Sigmoid colon (tissue), 7 donors: ENCODE data around the gene PPP1R14D. TPM values are rescaled to one million over a fixed set of nuclear protein-coding genes. Genes with fewer than 3 reads are reported as not detected.

ENCODE experiments used
- DNase-seq: peaks from one replicate; pipeline ENCODE4 v3.0.0-alpha.2; 2019
- H3K27ac ChIP-seq, 4 donors: fragments of 200-600 bp; sonication (generic); one replicate each; pipeline ENCODE4 v1.5.1; 2016 to 2019; ENCODE audit warnings: mild to moderate bottlenecking in 1 of 4
- H3K27me3 ChIP-seq, 3 donors: fragments of 200-600 bp; sonication (generic); one replicate each; pipeline ENCODE4 v1.5.1; 2019; ENCODE audit warnings: mild to moderate bottlenecking in 1 of 3
- H3K36me3 ChIP-seq, 4 donors: fragments of 200-600 bp; sonication (generic); one replicate each; pipeline ENCODE4 v1.5.1; 2016 to 2019
- H3K4me1 ChIP-seq, 4 donors: fragments of 200-600 bp; sonication (generic); one replicate each; pipeline ENCODE4 v1.5.1; 2017 to 2019
- H3K4me3 ChIP-seq, 4 donors: fragments of 200-600 bp; sonication (generic); one replicate each; pipeline ENCODE4 v1.5.1; 2017 to 2019; ENCODE audit warnings: mild to moderate bottlenecking in 2 of 4, moderate library complexity in 1 of 4
- H3K9me3 ChIP-seq, 4 donors: fragments of 200-600 bp in 3 of 4; sonication (generic) in 3 of 4; one replicate each; pipeline versions ENCODE4 v1.5.1 to v1.6.1; 2013 to 2019
- CTCF ChIP-seq, 4 experiments: fragments of 450-650 bp in 3 of 4; fragments of 200-600 bp in 1 of 4; IDR thresholded peaks; one replicate each; pipeline ENCODE4 v1.5.1; 2016 to 2019; ENCODE audit warnings: antibody characterized with exemption in 4 of 4, mild to moderate bottlenecking in 3 of 4, moderate library complexity in 2 of 4
- EP300 ChIP-seq, 4 donors: sonication (generic); formaldehyde crosslinking; IDR thresholded peaks; one replicate each; pipeline ENCODE4 v1.6.1; 2017; ENCODE audit warnings: antibody characterized with exemption in 4 of 4
- POLR2A ChIP-seq, 2 donors: fragments of 450-650 bp; IDR thresholded peaks; one replicate each; pipeline ENCODE4 v1.6.1; 2016; ENCODE audit warnings: antibody characterized with exemption in 2 of 2, mild to moderate bottlenecking in 2 of 2, moderate library complexity in 2 of 2
- POLR2AphosphoS5 ChIP-seq, 4 donors: sonication (generic); formaldehyde crosslinking; IDR thresholded peaks; one replicate each; pipeline ENCODE4 v1.6.1; 2017; ENCODE audit warnings: antibody characterized with exemption in 4 of 4
- WGBS, 2 donors: extraction: QIAGEN DNeasy Blood & Tissue Kit; methylation state at CpG; one replicate each; pipeline ENCODE4 v1.1.7; 2013; 5-methylcytosine and 5-hydroxymethylcytosine counted together
- intact Hi-C: fragments of 100-400 bp; cut with DNase I; formaldehyde crosslinking; loops from one replicate; pipeline ENCODE4 v1.15.1; 2023
- polyA plus RNA-seq, 3 donors: library from polyadenylated mRNA; stranded (reverse); fragments of 200-250 nt; gene quantifications; one replicate each; pipeline ENCODE4 v1.2.3, GENCODE V29; 2013
- total RNA-seq, 4 donors: library from RNA; depleted of rRNA; stranded (reverse); fragments of >200 nt; gene quantifications; one replicate each; pipeline ENCODE4 v1.1.0, GENCODE V29; 2016
- donor health status: healthy with polysubstance abuse.
- donor health status: Bipolar disorder and iron deficiency.
- donor health status: healthy.

PPP1R14D gene
- total and polyA plus RNA-seq, 7 donors, result 211 to 395 (median 212) TPM; not detected in 4

- H3K27ac ChIP-seq, result no peak overlapping the region
- H3K36me3 ChIP-seq, result peaks cover 0 to 5% (median 0%) of the 10 kb centered on the region in 4 donors
- H3K27me3 ChIP-seq, result no peaks in the 10 kb centered on the region
- H3K4me3 ChIP-seq, result no peak overlapping the region
- TF ChIP-seq POLR2AphosphoS5 (IDR thresholded peaks at IDR 0.05), result no peak
- no peak for TF ChIP-seq CTCF (IDR thresholded peaks at IDR 0.05)
- TF ChIP-seq POLR2A (IDR thresholded peaks at IDR 0.05), result no peak
- TF ChIP-seq EP300 (IDR thresholded peaks at IDR 0.05), result no peak
- DNase-seq, result no peak
- 96 to 98% methylated on average over 3 of the region's 3 CpGs for WGBS, 2 donors
- no peaks in the 10 kb centered on the region for H3K9me3 ChIP-seq
- H3K4me1 ChIP-seq, result peaks cover 0 to 4% (median 0%) of the 10 kb centered on the region in 4 donors
- intact Hi-C loops, result no loop called here
These were observed 29.0 kb downstream of the PPP1R14D start for GRCh38 chr15:40799523-40799922.

- TF ChIP-seq EP300 (IDR thresholded peaks at IDR 0.05) (no peak), POLR2AphosphoS5 (IDR thresholded peaks at IDR 0.05) (no peak), CTCF (IDR thresholded peaks at IDR 0.05) (no peak), POLR2A (IDR thresholded peaks at IDR 0.05) (no peak)
- peaks cover 0 to 4% (median 0%) of the 10 kb centered on the region in 4 donors for H3K4me1 ChIP-seq
- 91 to 95% methylated on average over 5 of the region's 5 CpGs for WGBS, 2 donors
These were observed 32.0 kb downstream of the PPP1R14D start for GRCh38 chr15:40796512-40796911.

GRCh38 chr15:40796041-40796440 lies 32.5 kb downstream of the PPP1R14D start:
- Histone ChIP-seq H3K36me3 (peaks cover 0 to 21% (median 1%) of the 10 kb centered on the region in 4 donors), H3K4me1 (peaks cover 0 to 4% (median 0%) of the 10 kb centered on the region in 4 donors), H3K4me3 (no peak overlapping the region), H3K9me3 (no peaks in the 10 kb centered on the region), H3K27ac (no peak overlapping the region), H3K27me3 (no peaks in the 10 kb centered on the region)
- WGBS, 2 donors, result 66 to 80% methylated on average over 2 of the region's 2 CpGs
- DNase-seq, result no peak
- intact Hi-C loops, result no loop called here
- TF ChIP-seq CTCF (IDR thresholded peaks at IDR 0.05) (no peak), POLR2A (IDR thresholded peaks at IDR 0.05) (no peak), POLR2AphosphoS5 (IDR thresholded peaks at IDR 0.05) (no peak), EP300 (IDR thresholded peaks at IDR 0.05) (no peak)

More at GRCh38 chr15:40796512-40796911, 32.0 kb downstream of the PPP1R14D start:
- no peak overlapping the region for H3K27ac ChIP-seq
- no peak overlapping the region for H3K4me3 ChIP-seq
- intact Hi-C loops, result no loop called here
- peaks cover 0 to 16% (median 1%) of the 10 kb centered on the region in 4 donors for H3K36me3 ChIP-seq
- no peaks in the 10 kb centered on the region for H3K9me3 ChIP-seq
- no peaks in the 10 kb centered on the region for H3K27me3 ChIP-seq
- DNase-seq, result no peak

- DNase-seq, result no peak
- Histone ChIP-seq H3K27ac (no peak overlapping the region), H3K27me3 (no peaks in the 10 kb centered on the region), H3K4me3 (no peak overlapping the region), H3K9me3 (no peaks in the 10 kb centered on the region), H3K36me3 (peaks cover 0 to 21% (median 1%) of the 10 kb centered on the region in 4 donors), H3K4me1 (peaks cover 0 to 4% (median 0%) of the 10 kb centered on the region in 4 donors)
- 28 to 77% methylated on average over 9 of the region's 9 CpGs for WGBS, 2 donors
- intact Hi-C loops, result no loop called here
- no peak for TF ChIP-seq EP300 (IDR thresholded peaks at IDR 0.05)
- TF ChIP-seq CTCF (IDR thresholded peaks at IDR 0.05), result no peak
- TF ChIP-seq POLR2AphosphoS5 (IDR thresholded peaks at IDR 0.05), result no peak
- no peak for TF ChIP-seq POLR2A (IDR thresholded peaks at IDR 0.05)
These were observed 35.1 kb downstream of the PPP1R14D start for GRCh38 chr15:40793216-40793989.
